ENCODE data around the gene FBXL13. TPM values are rescaled to one million over a fixed set of nuclear protein-coding genes. Genes with fewer than 3 reads are reported as not detected.

The FBXL13 gene
- total and polyA plus RNA-seq, 2 of the 8 experiments (the other 6 are each of a cell fraction or from before 2014, with no cell fraction given): 1.2 to 2.8 TPM

DNA sequence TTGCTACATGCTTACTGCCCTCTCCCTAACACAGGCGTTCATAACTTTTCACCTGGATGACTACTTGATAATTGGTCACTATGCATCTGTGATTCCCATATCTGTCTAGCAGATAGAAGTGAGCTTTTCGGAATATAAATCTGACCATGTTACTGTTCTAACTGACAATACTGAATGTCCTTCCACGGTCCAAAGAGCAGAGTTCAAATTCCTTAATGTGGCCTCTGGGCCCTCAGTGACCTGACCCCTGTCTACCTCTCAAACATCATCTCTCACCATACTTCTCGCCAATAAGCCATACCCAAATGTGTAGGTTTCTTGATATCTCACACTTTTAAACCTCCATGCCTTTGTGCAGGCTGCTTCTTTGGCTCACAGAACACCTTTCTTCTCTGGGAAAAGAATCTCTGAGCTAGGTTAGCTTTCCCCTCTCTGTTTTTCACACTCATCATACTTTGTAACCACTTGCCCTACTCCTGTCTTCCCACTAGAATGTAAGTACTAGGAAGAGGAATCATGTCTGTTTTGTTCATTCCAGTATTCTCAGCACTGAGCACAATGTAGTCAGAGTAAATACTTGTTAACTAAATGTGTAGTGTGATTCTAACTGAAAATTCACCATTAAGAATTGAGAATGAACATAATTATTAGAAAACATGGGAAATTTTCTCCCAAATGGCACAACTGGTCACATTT, 201.0 kb downstream of the FBXL13 start:
- no peak overlapping the region for H2BK120ac ChIP-seq (replicated peaks; ENCODE audit: low read depth, low read length)
- no peak overlapping the region for H2BK5ac ChIP-seq (ENCODE audit: low read depth, low read length)
- H3K36me3 ChIP-seq (ENCODE audit: control insufficient read depth in 2 of 4, insufficient read depth in 4 of 4, low read length in 3 of 4): no peaks in the 10 kb centered on the region; a peak in 1 of 8 replicates
- H2AK5ac ChIP-seq (ENCODE audit: low read depth, low read length): no peak overlapping the region
- 75% methylated on average over 4 of the region's 4 CpGs; no CpG with 5 or more reads in 1 of the 2 experiments for WGBS, 2 experiments (ENCODE audit: extremely low coverage in 1 of 2, insufficient coverage in 1 of 2, insufficient read length in 1 of 2, insufficient replicate concordance in 2 of 2, low coverage in 1 of 2, low lambda C conversion rate in 2 of 2, missing lambda C conversion rate in 1 of 2)
- H3K27ac ChIP-seq (ENCODE audit: low read depth, low read length): no peak overlapping the region
- ChIA-PET POLR2A (ENCODE audit: partially characterized antibody) (no interaction called here), CTCF (ENCODE audit: partially characterized antibody) (interaction anchor here (1.2 to 1.3 kb wide), 2 partner anchors 8 to 10 kb away, joined by 4 read pairs; no protein-coding TSS in a partner anchor)
- no peak overlapping the region for H2BK20ac ChIP-seq (ENCODE audit: low read length)
- no peak overlapping the region for H4K91ac ChIP-seq (replicated peaks; ENCODE audit: insufficient read length, low read length)
- H3K14ac ChIP-seq (ENCODE audit: insufficient read length): no peak overlapping the region
- no peak overlapping the region for H3K4me2 ChIP-seq (ENCODE audit: insufficient read depth in 1 of 2, low read depth in 2 of 2, low read length in 2 of 2)
- no peaks in the 10 kb centered on the region for H3K27me3 ChIP-seq (replicated peaks in 1 of 4; ENCODE audit: control insufficient read depth in 3 of 4, extremely low read depth in 1 of 4, insufficient read depth in 3 of 4, low read length in 3 of 4)
- no peaks in the 10 kb centered on the region for H3K79me1 ChIP-seq (ENCODE audit: low read depth, low read length)
- no peak overlapping the region for H2BK12ac ChIP-seq (ENCODE audit: low read depth, low read length)
- H3K18ac ChIP-seq (ENCODE audit: extremely low read depth, low read length): no peak overlapping the region
- H3K23ac ChIP-seq (ENCODE audit: insufficient read length): no peak overlapping the region
- H3K4me3 ChIP-seq (ENCODE audit: extremely low read depth in 1 of 4, insufficient read depth in 2 of 4, low read depth in 3 of 4, low read length in 4 of 4): no peak overlapping the region
- TF ChIP-seq SIRT6 (IDR thresholded peaks at IDR 0.05; ENCODE audit: low read length) (no peak), RXRA (IDR thresholded peaks at IDR 0.05; ENCODE audit: insufficient read depth, low read depth, low read length) (no peak)
- no peak overlapping the region for H4K5ac ChIP-seq (ENCODE audit: insufficient read length, low read depth, low read length)
- FAIRE-seq: no peak
- no peaks in the 10 kb centered on the region for H3K79me2 ChIP-seq (ENCODE audit: control insufficient read depth in 1 of 2, insufficient read depth in 2 of 2, low read length in 2 of 2)
- no peaks in the 10 kb centered on the region for H3K4me1 ChIP-seq (replicated peaks in 1 of 4; ENCODE audit: control insufficient read depth in 3 of 4, insufficient read depth in 4 of 4, low read length in 3 of 4)
- H3K9ac ChIP-seq (replicated peaks in 1 of 4; ENCODE audit: extremely low read depth in 1 of 4, low read depth in 3 of 4, low read length in 3 of 4): no peak overlapping the region
- H2AFZ ChIP-seq (ENCODE audit: low read length): no peak overlapping the region
- no peak overlapping the region for H3K4ac ChIP-seq (replicated peaks; ENCODE audit: insufficient read length, low read depth, low read length)
- no peak overlapping the region for H2BK15ac ChIP-seq (ENCODE audit: low read length)
- DNase-seq (ENCODE audit: low read depth in 1 of 2, low spot score in 2 of 2): no peak
- no peak overlapping the region for H3K56ac ChIP-seq (replicated peaks; ENCODE audit: insufficient read length, low read depth, low read length)
- no peaks in the 10 kb centered on the region for H4K20me1 ChIP-seq (replicated peaks in 1 of 2; ENCODE audit: control insufficient read depth in 1 of 2, insufficient read depth in 2 of 2, low read length in 2 of 2)
- no peaks in the 10 kb centered on the region for H3K9me3 ChIP-seq (ENCODE audit: insufficient read depth in 2 of 2, low read depth in 1 of 2, low read length in 1 of 2)
- H3K23me2 ChIP-seq (ENCODE audit: low read depth, low read length): no peaks in the 10 kb centered on the region; the same call in 1 of the 2 replicates
- no peak overlapping the region for H4K8ac ChIP-seq (ENCODE audit: extremely low read depth, insufficient read depth, low read length)

Measured in H1 (cell line).